ENCODE data around the gene DNM2. TPM values are rescaled to one million over a fixed set of nuclear protein-coding genes. Genes with fewer than 3 reads are reported as not detected.
"Not testable (repeated sequence)": the region's sequence is repeated elsewhere in the genome, so short reads cannot be mapped to it uniquely, and the experiment has no call there.

DNM2 gene
- total and polyA plus RNA-seq, 2 donors (not counting 1 experiment from before 2014, with no cell fraction given) = 42.6 to 76.8 TPM

- no peaks in the 10 kb centered on the region for H3K27me3 ChIP-seq (ENCODE audit: control insufficient read depth, insufficient read depth, low read length)
- H4K20me1 ChIP-seq (ENCODE audit: control insufficient read depth, extremely low read depth, insufficient read depth, low read length) = no peaks in the 10 kb centered on the region
- H3K36me3 ChIP-seq (ENCODE audit: control insufficient read depth, insufficient read depth, low read length) = no peaks in the 10 kb centered on the region
- peak overlapping the region; percentile 93 for H3K4me2 ChIP-seq (ENCODE audit: extremely low read depth, insufficient read depth, low read length)
- DNase-seq (ENCODE audit: low read depth in 2 of 2) = no peak
- TF ChIP-seq EZH2 (IDR thresholded peaks at IDR 0.05; ENCODE audit: low read length, missing control alignments) = no peak
- no peak for TF ChIP-seq CTCF (conservative IDR thresholded peaks at IDR 0.05 in 1 of 2, IDR thresholded peaks at IDR 0.05 in 1 of 2; ENCODE audit: low read depth in 1 of 2, low read length in 2 of 2)
- H3K4me1 ChIP-seq (ENCODE audit: control insufficient read depth, extremely low read depth, insufficient read depth, low read length) = peaks cover 5% of the 10 kb centered on the region
- H3K4me3 ChIP-seq (replicated peaks in 1 of 4; ENCODE audit: control extremely low read depth in 1 of 4, insufficient read depth in 1 of 4, low read depth in 3 of 4, low read length in 4 of 4) = peak overlapping the region; percentile 72 to 83 (median 80)
- no peak overlapping the region for H2AFZ ChIP-seq (ENCODE audit: low read length)
- no peaks in the 10 kb centered on the region for H3K9me3 ChIP-seq (ENCODE audit: control insufficient read depth, insufficient read depth, low read depth, low read length)
- H3K27ac ChIP-seq (ENCODE audit: insufficient read depth, low read length) = peak overlapping the region; percentile 57
- H3K9ac ChIP-seq (ENCODE audit: insufficient read depth, low read length) = peak overlapping the region; percentile 84
- peaks cover 40% of the 10 kb centered on the region for H3K79me2 ChIP-seq (ENCODE audit: control insufficient read depth, insufficient read depth, low read length)
Measured at GRCh38 chr19:10872546-10873107, 154.7 kb downstream of the DNM2 start.

- no peaks in the 10 kb centered on the region for H3K36me3 ChIP-seq (ENCODE audit: control insufficient read depth, insufficient read depth, low read length)
- H2AFZ ChIP-seq (ENCODE audit: low read length) = no peak overlapping the region
- DNase-seq (ENCODE audit: low read depth in 2 of 2) = no peak
- no peak overlapping the region for H3K9ac ChIP-seq (ENCODE audit: insufficient read depth, low read length)
- peaks cover 51% of the 10 kb centered on the region for H3K79me2 ChIP-seq (ENCODE audit: control insufficient read depth, insufficient read depth, low read length)
- no peak overlapping the region for H3K4me2 ChIP-seq (ENCODE audit: extremely low read depth, insufficient read depth, low read length)
- no peak overlapping the region for H3K27ac ChIP-seq (ENCODE audit: insufficient read depth, low read length)
- no peaks in the 10 kb centered on the region for H4K20me1 ChIP-seq (ENCODE audit: control insufficient read depth, extremely low read depth, insufficient read depth, low read length)
- H3K9me3 ChIP-seq (ENCODE audit: control insufficient read depth, insufficient read depth, low read depth, low read length) = no peaks in the 10 kb centered on the region
- no peaks in the 10 kb centered on the region for H3K27me3 ChIP-seq (ENCODE audit: control insufficient read depth, insufficient read depth, low read length)
- H3K4me3 ChIP-seq (replicated peaks in 1 of 4; ENCODE audit: control extremely low read depth in 1 of 4, insufficient read depth in 1 of 4, low read depth in 3 of 4, low read length in 4 of 4) = no peak overlapping the region
- TF ChIP-seq EZH2 (IDR thresholded peaks at IDR 0.05; ENCODE audit: low read length, missing control alignments) (no peak), CTCF (conservative IDR thresholded peaks at IDR 0.05 in 1 of 2, IDR thresholded peaks at IDR 0.05 in 1 of 2; ENCODE audit: low read depth in 1 of 2, low read length in 2 of 2) (no peak)
- H3K4me1 ChIP-seq (ENCODE audit: control insufficient read depth, extremely low read depth, insufficient read depth, low read length) = peaks cover 5% of the 10 kb centered on the region
Measured at GRCh38 chr19:10874024-10874423, 156.1 kb downstream of the DNM2 start.

- Histone ChIP-seq H3K4me1 (ENCODE audit: control insufficient read depth, extremely low read depth, insufficient read depth, low read length) (peaks cover 5% of the 10 kb centered on the region), H3K27ac (ENCODE audit: insufficient read depth, low read length) (no peak overlapping the region), H3K4me3 (replicated peaks in 1 of 4; ENCODE audit: control extremely low read depth in 1 of 4, insufficient read depth in 1 of 4, low read depth in 3 of 4, low read length in 4 of 4) (no peak overlapping the region), H3K27me3 (ENCODE audit: control insufficient read depth, insufficient read depth, low read length) (no peaks in the 10 kb centered on the region), H3K9ac (ENCODE audit: insufficient read depth, low read length) (no peak overlapping the region), H3K4me2 (ENCODE audit: extremely low read depth, insufficient read depth, low read length) (no peak overlapping the region), H3K36me3 (ENCODE audit: control insufficient read depth, insufficient read depth, low read length) (no peaks in the 10 kb centered on the region), H4K20me1 (ENCODE audit: control insufficient read depth, extremely low read depth, insufficient read depth, low read length) (no peaks in the 10 kb centered on the region), H3K79me2 (ENCODE audit: control insufficient read depth, insufficient read depth, low read length) (peaks cover 72% of the 10 kb centered on the region), H3K9me3 (ENCODE audit: control insufficient read depth, insufficient read depth, low read depth, low read length) (no peaks in the 10 kb centered on the region), H2AFZ (ENCODE audit: low read length) (no peak overlapping the region)
- DNase-seq (ENCODE audit: low read depth in 2 of 2) = no peak
- no peak for TF ChIP-seq CTCF (conservative IDR thresholded peaks at IDR 0.05 in 1 of 2, IDR thresholded peaks at IDR 0.05 in 1 of 2; ENCODE audit: low read depth in 1 of 2, low read length in 2 of 2)
- no peak for TF ChIP-seq EZH2 (IDR thresholded peaks at IDR 0.05; ENCODE audit: low read length, missing control alignments)
Measured at GRCh38 chr19:10876459-10877240, 158.8 kb downstream of the DNM2 start.

GRCh38 chr19:10877608-10878007 is 159.7 kb downstream of the DNM2 start:
- not testable (repeated sequence) for DNase-seq (ENCODE audit: low read depth in 2 of 2); H3K36me3 ChIP-seq (ENCODE audit: control insufficient read depth, insufficient read depth, low read length); H3K4me3 ChIP-seq (replicated peaks in 1 of 4; ENCODE audit: control extremely low read depth in 1 of 4, insufficient read depth in 1 of 4, low read depth in 3 of 4, low read length in 4 of 4); H2AFZ ChIP-seq (ENCODE audit: low read length); H3K27ac ChIP-seq (ENCODE audit: insufficient read depth, low read length); H4K20me1 ChIP-seq (ENCODE audit: control insufficient read depth, extremely low read depth, insufficient read depth, low read length); H3K9me3 ChIP-seq (ENCODE audit: control insufficient read depth, insufficient read depth, low read depth, low read length); H3K27me3 ChIP-seq (ENCODE audit: control insufficient read depth, insufficient read depth, low read length); H3K4me1 ChIP-seq (ENCODE audit: control insufficient read depth, extremely low read depth, insufficient read depth, low read length); H3K9ac ChIP-seq (ENCODE audit: insufficient read depth, low read length)
- peaks cover 71% of the 10 kb centered on the region for H3K79me2 ChIP-seq (ENCODE audit: control insufficient read depth, insufficient read depth, low read length)
- peak overlapping the region; percentile 59 for H3K4me2 ChIP-seq (ENCODE audit: extremely low read depth, insufficient read depth, low read length)

Data from fibroblast of lung (primary cell).